ENCODE results near the gene CFAP57.
A peak's percentile ranks its signal among the peaks of the same experiment; 100 is the strongest.

The CFAP57 gene

GRCh38 chr1:43147625-43148327, 24.4 kb upstream of the CFAP57 start:
- DNase-seq = peak; percentile 55
- TF ChIP-seq POLR2A (IDR thresholded peaks at IDR 0.05; ENCODE audit: low read length) (no peak), GATA1 (IDR thresholded peaks at IDR 0.05; ENCODE audit: low read depth, low read length) (no peak)

- no peak for DNase-seq
- TF ChIP-seq GATA1 (IDR thresholded peaks at IDR 0.05; ENCODE audit: low read depth, low read length) (no peak), POLR2A (IDR thresholded peaks at IDR 0.05; ENCODE audit: low read length) (no peak)
These were observed 22.2 kb upstream of the CFAP57 start for GRCh38 chr1:43149889-43150288.

GRCh38 chr1:43152866-43153265, 19.3 kb upstream of the CFAP57 start:
- TF ChIP-seq GATA1 (IDR thresholded peaks at IDR 0.05; ENCODE audit: low read depth, low read length) (no peak), POLR2A (IDR thresholded peaks at IDR 0.05; ENCODE audit: low read length) (no peak)
- no peak for DNase-seq

GRCh38 chr1:43153443-43153842, 18.7 kb upstream of the CFAP57 start:
- DNase-seq = no peak
- TF ChIP-seq POLR2A (IDR thresholded peaks at IDR 0.05; ENCODE audit: low read length) (no peak), GATA1 (IDR thresholded peaks at IDR 0.05; ENCODE audit: low read depth, low read length) (no peak)

GRCh38 chr1:43156026-43156425, 16.1 kb upstream of the CFAP57 start:
- no peak for TF ChIP-seq POLR2A (IDR thresholded peaks at IDR 0.05; ENCODE audit: low read length)
- TF ChIP-seq GATA1 (IDR thresholded peaks at IDR 0.05; ENCODE audit: low read depth, low read length) = no peak
- no peak for DNase-seq

GRCh38 chr1:43165162-43165561, 7.0 kb upstream of the CFAP57 start:
- TF ChIP-seq GATA1 (IDR thresholded peaks at IDR 0.05; ENCODE audit: low read depth, low read length) = no peak
- TF ChIP-seq POLR2A (IDR thresholded peaks at IDR 0.05; ENCODE audit: low read length) = no peak
- DNase-seq = no peak

- no peak for TF ChIP-seq GATA1 (IDR thresholded peaks at IDR 0.05; ENCODE audit: low read depth, low read length)
- no peak for TF ChIP-seq POLR2A (IDR thresholded peaks at IDR 0.05; ENCODE audit: low read length)
These were observed 6.4 kb upstream of the CFAP57 start for GRCh38 chr1:43165765-43166164.

GRCh38 chr1:43171312-43171875, 736 bp upstream of the CFAP57 start:
- peak in 1 of 2 experiments; percentile 41 for DNase-seq
- TF ChIP-seq POLR2A (IDR thresholded peaks at IDR 0.05; ENCODE audit: low read length) (no peak), GATA1 (IDR thresholded peaks at IDR 0.05; ENCODE audit: low read depth, low read length) (no peak)

More at GRCh38 chr1:43165765-43166164, 6.4 kb upstream of the CFAP57 start:
- DNase-seq = no peak

- DNase-seq = peak; percentile 93 to 94
- TF ChIP-seq POLR2A (IDR thresholded peaks at IDR 0.05; ENCODE audit: low read length) = no peak
- TF ChIP-seq GATA1 (IDR thresholded peaks at IDR 0.05; ENCODE audit: low read depth, low read length) = no peak
These were observed 420 bp downstream of the CFAP57 start for GRCh38 chr1:43172527-43172972.

GRCh38 chr1:43174873-43175272, 2.7 kb downstream of the CFAP57 start:
- TF ChIP-seq GATA1 (IDR thresholded peaks at IDR 0.05; ENCODE audit: low read depth, low read length) = no peak
- no peak for TF ChIP-seq POLR2A (IDR thresholded peaks at IDR 0.05; ENCODE audit: low read length)
- DNase-seq = no peak

GRCh38 chr1:43177691-43178090, 5.6 kb downstream of the CFAP57 start:
- DNase-seq = no peak
- TF ChIP-seq POLR2A (IDR thresholded peaks at IDR 0.05; ENCODE audit: low read length) = no peak
- no peak for TF ChIP-seq GATA1 (IDR thresholded peaks at IDR 0.05; ENCODE audit: low read depth, low read length)

GRCh38 chr1:43184388-43184787, 12.3 kb downstream of the CFAP57 start:
- TF ChIP-seq POLR2A (IDR thresholded peaks at IDR 0.05; ENCODE audit: low read length) (no peak), GATA1 (IDR thresholded peaks at IDR 0.05; ENCODE audit: low read depth, low read length) (no peak)
- DNase-seq = no peak

GRCh38 chr1:43184995-43185394, 12.9 kb downstream of the CFAP57 start:
- DNase-seq = no peak
- no peak for TF ChIP-seq GATA1 (IDR thresholded peaks at IDR 0.05; ENCODE audit: low read depth, low read length)
- TF ChIP-seq POLR2A (IDR thresholded peaks at IDR 0.05; ENCODE audit: low read length) = no peak

- TF ChIP-seq POLR2A (IDR thresholded peaks at IDR 0.05; ENCODE audit: low read length) (no peak), GATA1 (IDR thresholded peaks at IDR 0.05; ENCODE audit: low read depth, low read length) (no peak)
- DNase-seq = no peak
These were observed 16.0 kb downstream of the CFAP57 start for GRCh38 chr1:43188106-43188505.

GRCh38 chr1:43194509-43194908, 22.4 kb downstream of the CFAP57 start:
- DNase-seq = no peak
- TF ChIP-seq GATA1 (IDR thresholded peaks at IDR 0.05; ENCODE audit: low read depth, low read length) = no peak
- TF ChIP-seq POLR2A (IDR thresholded peaks at IDR 0.05; ENCODE audit: low read length) = no peak
